ENCODE measurements around the gene ZNF490. TPM values are rescaled to one million over a fixed set of nuclear protein-coding genes. Genes with fewer than 3 reads are reported as not detected.

The ZNF490 gene
- total and polyA plus RNA-seq, 2 of the 4 experiments (the other 2 are of a cell fraction): 1.7 to 9.0 TPM

DNA sequence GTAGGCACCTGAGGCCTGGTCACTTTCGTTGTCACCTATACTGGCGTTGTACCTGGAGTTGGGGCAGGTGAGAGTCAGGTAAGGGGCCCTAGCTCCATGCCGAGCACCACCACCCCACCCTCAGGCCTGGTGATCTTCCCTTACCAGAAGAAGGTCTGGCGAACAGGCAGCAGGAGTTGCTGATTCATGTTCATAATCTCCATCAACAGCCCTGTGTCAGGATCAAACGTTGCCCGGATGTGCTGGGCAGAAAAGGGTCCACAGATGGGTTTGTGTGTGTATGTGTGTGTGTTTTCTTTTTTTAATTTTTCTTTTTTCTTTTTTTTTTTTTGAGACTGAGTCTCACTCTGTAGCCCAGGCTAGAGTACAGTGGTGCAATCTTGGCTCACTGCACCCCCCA lies 41.6 kb upstream of the ZNF490 start:
- H3K4me1 ChIP-seq (ENCODE audit: control insufficient read depth, insufficient read depth, low read length): 0 out of 2 replicates have a peak, but pooled peaks cover 2% of the 10 kb centered on the region
- ATAC-seq (ENCODE audit: low read depth) (no peak), DNase-seq (no peak)
- H3K9me3 ChIP-seq (ENCODE audit: control insufficient read depth, insufficient read depth, low read length): no peaks in the 10 kb centered on the region
- H2BK120ac ChIP-seq (ENCODE audit: low read depth, low read length): no peak overlapping the region
- no TSS peak for BruUV-seq (replicated peaks)
- TF ChIP-seq MAFK (IDR thresholded peaks at IDR 0.05; ENCODE audit: low read depth, low read length) (no peak), RFX5 (IDR thresholded peaks at IDR 0.05; ENCODE audit: low read depth, low read length) (no peak), RCOR1 (IDR thresholded peaks at IDR 0.05; ENCODE audit: insufficient replicate concordance, low read length) (no peak), CEBPB (IDR thresholded peaks at IDR 0.05; ENCODE audit: low read depth, low read length) (no peak), RAD21 (IDR thresholded peaks at IDR 0.05; ENCODE audit: low read length) (no peak)
- TF ChIP-seq, protein P1, sequence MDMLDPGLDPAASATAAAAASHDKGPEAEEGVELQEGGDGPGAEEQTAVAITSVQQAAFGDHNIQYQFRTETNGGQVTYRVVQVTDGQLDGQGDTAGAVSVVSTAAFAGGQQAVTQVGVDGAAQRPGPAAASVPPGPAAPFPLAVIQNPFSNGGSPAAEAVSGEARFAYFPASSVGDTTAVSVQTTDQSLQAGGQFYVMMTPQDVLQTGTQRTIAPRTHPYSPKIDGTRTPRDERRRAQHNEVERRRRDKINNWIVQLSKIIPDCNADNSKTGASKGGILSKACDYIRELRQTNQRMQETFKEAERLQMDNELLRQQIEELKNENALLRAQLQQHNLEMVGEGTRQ (IDR thresholded peaks at IDR 0.05; ENCODE audit: low read depth, low read length): no peak
- H3K23ac ChIP-seq (ENCODE audit: low read depth, low read length): no peak overlapping the region
- in situ Hi-C loops (cut with MboI; ENCODE audit: low sequenced_read_pairs): no loop called here
- no peak overlapping the region for H4K91ac ChIP-seq (ENCODE audit: insufficient read depth, low read depth, low read length)
- H2BK5ac ChIP-seq (ENCODE audit: low read depth, low read length, poor library complexity, severe bottlenecking): no peak overlapping the region
- H3K79me1 ChIP-seq (ENCODE audit: low read depth in 1 of 2, low read length in 2 of 2): no peaks in the 10 kb centered on the region
- H3K14ac ChIP-seq (replicated peaks; ENCODE audit: low read depth, low read length): no peak overlapping the region
- H4K8ac ChIP-seq (ENCODE audit: low read depth in 2 of 2, low read length in 2 of 2): no peak overlapping the region
- no peak overlapping the region for H2AFZ ChIP-seq (replicated peaks; ENCODE audit: low read length, poor library complexity)
- no peak overlapping the region for H3K4me3 ChIP-seq (ENCODE audit: insufficient read depth, low read depth, low read length)
- H2BK20ac ChIP-seq (ENCODE audit: low read depth, low read length): no peak overlapping the region
- no peak overlapping the region for H3K4me2 ChIP-seq (ENCODE audit: low read depth, low read length)
- H3K27ac ChIP-seq (ENCODE audit: insufficient read depth, low read length): no peak overlapping the region
- no peak overlapping the region for H3K9ac ChIP-seq (ENCODE audit: low read depth, low read length)
- H3K56ac ChIP-seq (ENCODE audit: extremely low read depth, insufficient read depth, low read length): no peak overlapping the region
- H2AK9ac ChIP-seq (replicated peaks; ENCODE audit: low read depth, low read length, poor library complexity): no peak overlapping the region
- H2AK5ac ChIP-seq (ENCODE audit: low read depth, low read length): no peak overlapping the region
- intact Hi-C loops (cut with micrococcal nuclease): no loop called here
- no peak overlapping the region for H4K5ac ChIP-seq (ENCODE audit: low read depth, low read length)
- dilution Hi-C loops (cut with HindIII; ENCODE audit: low sequenced_read_pairs, unreplicated experiment): no loop called here
- ChIA-PET POLR2A (ENCODE audit: unreplicated experiment) (no interaction called here), CTCF (interaction anchor here (0.6 kb wide), 1 partner anchor 757 kb away, joined by 9 read pairs; no protein-coding TSS in a partner anchor)
- H3K4ac ChIP-seq (ENCODE audit: low read depth, low read length): no peak overlapping the region
- no peaks in the 10 kb centered on the region for H3K27me3 ChIP-seq (ENCODE audit: control insufficient read depth, insufficient read depth, low read length)
- no peaks in the 10 kb centered on the region for H4K20me1 ChIP-seq (ENCODE audit: insufficient read depth, low read length)
- H3K18ac ChIP-seq (ENCODE audit: low read depth, low read length): no peak overlapping the region
- H2BK15ac ChIP-seq (ENCODE audit: low read depth, low read length): no peak overlapping the region
- H3K36me3 ChIP-seq (ENCODE audit: control insufficient read depth, insufficient read depth, low read length): peaks cover 26% of the 10 kb centered on the region
- 0 out of 2 replicates have a peak, but pooled peaks cover 3% of the 10 kb centered on the region for H3K9me1 ChIP-seq (ENCODE audit: insufficient read depth, low read length)
- WGBS, 2 experiments (ENCODE audit: extremely low coverage in 2 of 2, insufficient read length in 1 of 2): no CpG with 5 or more reads among the region's 6 CpGs
